CD14-positive monocyte (primary cell): ENCODE measurements around the gene CARD19. TPM values are rescaled to one million over a fixed set of nuclear protein-coding genes. Genes with fewer than 3 reads are reported as not detected.

Experiments
- DNase-seq, 3 donors: peaks; one replicate each; pipeline ENCODE4 v3.0.0-alpha.2; 2011 to 2022
- H2AFZ ChIP-seq: 2 replicates; pipeline ENCODE4 v1.6.0; 2012; ENCODE audit warnings: mild to moderate bottlenecking, low read depth, low read length, inconsistent platforms; ENCODE audit not compliant: insufficient read depth, poor library complexity, severe bottlenecking
- H3K27ac ChIP-seq, 2 donors: 1 replicate in 1 of 2; 2 replicates in 1 of 2; pipeline ENCODE4 v1.5.1; 2012 to 2013; ENCODE audit warnings: low read length in 2 of 2, control low read depth in 1 of 2, inconsistent platforms in 1 of 2, low read depth in 1 of 2, mild to moderate bottlenecking in 1 of 2
- H3K27me3 ChIP-seq, 2 donors: one replicate each; pipeline versions ENCODE4 v1.6.0 to v1.6.1; 2011 to 2013; ENCODE audit warnings: low read length in 2 of 2; ENCODE audit not compliant: control insufficient read depth in 2 of 2, insufficient read depth in 2 of 2
- H3K36me3 ChIP-seq, 2 donors: replicated peaks in 1 of 2; 1 replicate in 1 of 2; 2 replicates in 1 of 2; pipeline versions ENCODE4 v1.5.1 to v1.6.1; 2012 to 2013; ENCODE audit warnings: low read length in 2 of 2, control low read depth in 1 of 2, inconsistent platforms in 1 of 2, mild to moderate bottlenecking in 1 of 2; ENCODE audit not compliant: insufficient read depth in 2 of 2, control insufficient read depth in 1 of 2
- H3K4me1 ChIP-seq, 2 donors: 1 replicate in 1 of 2; 2 replicates in 1 of 2; pipeline versions ENCODE4 v1.5.1 to v1.6.1; 2012 to 2013; ENCODE audit warnings: low read length in 2 of 2, control low read depth in 1 of 2, inconsistent platforms in 1 of 2, mild to moderate bottlenecking in 1 of 2, moderate library complexity in 1 of 2; ENCODE audit not compliant: insufficient read depth in 2 of 2, control insufficient read depth in 1 of 2
- H3K4me2 ChIP-seq: replicated peaks from 2 replicates; pipeline ENCODE3; 2012; ENCODE audit warnings: low read length, moderate library complexity, mild to moderate bottlenecking; ENCODE audit not compliant: poor library complexity, severe bottlenecking; ENCODE audit errors: extremely low read depth
- H3K4me3 ChIP-seq, 3 experiments: fragments of 200-600 bp in 1 of 3; sonication (generic) in 1 of 3; replicated peaks in 1 of 3; 1 replicate in 2 of 3; 2 replicates in 1 of 3; pipeline ENCODE4 v1.5.1; 2011 to 2013; ENCODE audit warnings: low read length in 3 of 3, mild to moderate bottlenecking in 3 of 3, control low read depth in 2 of 3, low read depth in 2 of 3, inconsistent platforms in 1 of 3, moderate library complexity in 1 of 3
- H3K79me2 ChIP-seq: 2 replicates; pipeline ENCODE4 v1.6.0; 2012; ENCODE audit warnings: mild to moderate bottlenecking, control low read depth, inconsistent platforms, low read length, moderate library complexity; ENCODE audit not compliant: insufficient read depth
- H3K9ac ChIP-seq: 2 replicates; pipeline ENCODE4 v1.6.0; 2017; ENCODE audit warnings: low read length, mild to moderate bottlenecking; ENCODE audit not compliant: insufficient read depth, poor library complexity, severe bottlenecking
- H3K9me3 ChIP-seq, 2 donors: replicated peaks in 1 of 2; 1 replicate in 1 of 2; 2 replicates in 1 of 2; pipeline versions ENCODE4 v1.5.1 to v1.6.1; 2012 to 2013; ENCODE audit warnings: low read length in 2 of 2, control low read depth in 1 of 2; ENCODE audit not compliant: control insufficient read depth in 1 of 2, insufficient read depth in 1 of 2
- H4K20me1 ChIP-seq: 2 replicates; pipeline ENCODE4 v1.6.0; 2012; ENCODE audit warnings: mild to moderate bottlenecking, low read length, control low read depth, moderate library complexity; ENCODE audit not compliant: insufficient read depth
- H3K27ac Mint-ChIP-seq, 7 donors: one replicate each; pipeline ENCODE4 v1.8.0; 2020; ENCODE audit warnings: mild to moderate bottlenecking in 7 of 7, mixed read lengths in 7 of 7, moderate library complexity in 6 of 7, inconsistent platforms in 2 of 7
- H3K27me3 Mint-ChIP-seq, 3 donors: one replicate each; pipeline ENCODE4 v1.8.0; 2021 to 2022; ENCODE audit warnings: low read depth in 3 of 3, mild to moderate bottlenecking in 3 of 3, mixed read lengths in 3 of 3, moderate library complexity in 3 of 3, inconsistent platforms in 1 of 3
- H3K36me3 Mint-ChIP-seq, 2 donors: one replicate each; pipeline ENCODE4 v1.8.0; 2020; ENCODE audit warnings: mixed read lengths in 2 of 2, inconsistent platforms in 1 of 2, mild to moderate bottlenecking in 1 of 2
- H3K4me1 Mint-ChIP-seq: one replicate; pipeline ENCODE4 v1.8.0; 2020; ENCODE audit warnings: mild to moderate bottlenecking, mixed read lengths
- H3K4me3 Mint-ChIP-seq, 2 donors: one replicate each; pipeline ENCODE4 v1.8.0; 2020; ENCODE audit warnings: mild to moderate bottlenecking in 2 of 2, mixed read lengths in 2 of 2, moderate library complexity in 1 of 2
- H3K9me3 Mint-ChIP-seq, 7 donors: one replicate each; pipeline ENCODE4 v1.8.0; 2020 to 2022; ENCODE audit warnings: mixed read lengths in 7 of 7, mild to moderate bottlenecking in 6 of 7, moderate library complexity in 6 of 7, inconsistent platforms in 2 of 7
- WGBS: methylation state at CpG from one replicate; pipeline ENCODE4 v1.1.5; 2013; ENCODE audit warnings: missing lambda C conversion rate; ENCODE audit not compliant: insufficient coverage; 5-methylcytosine and 5-hydroxymethylcytosine counted together
- intact Hi-C, 2 donors: fragments of 100-400 bp; cut with micrococcal nuclease; formaldehyde crosslinking; loops; one replicate each; pipeline versions ENCODE4 v1.15.0 to v1.15.1; 2023
- polyA plus RNA-seq, 3 donors: library from polyadenylated mRNA; depleted of rRNA in 1 of 3; unstranded in 2 of 3; stranded (reverse) in 1 of 3; fragments of 300-500 nt in 2 of 3; fragments of >200 nt in 1 of 3; fragmentation: Illumina TruSeq in 2 of 3; gene quantifications; 1 replicate in 2 of 3; 2 replicates in 1 of 3; pipeline ENCODE4 v1.2.3, GENCODE V29; 2012 to 2021
- TF ChIP-seq, protein P1 (sequence below): fragments of 200-600 bp; IDR thresholded peaks from one replicate; pipeline ENCODE4 v1.8.0; 2022; ENCODE audit warnings: antibody characterized with exemption, mild to moderate bottlenecking

The CARD19 gene
- polyA plus RNA-seq, 3 donors = 130 to 506 (median 137) TPM

DNA sequence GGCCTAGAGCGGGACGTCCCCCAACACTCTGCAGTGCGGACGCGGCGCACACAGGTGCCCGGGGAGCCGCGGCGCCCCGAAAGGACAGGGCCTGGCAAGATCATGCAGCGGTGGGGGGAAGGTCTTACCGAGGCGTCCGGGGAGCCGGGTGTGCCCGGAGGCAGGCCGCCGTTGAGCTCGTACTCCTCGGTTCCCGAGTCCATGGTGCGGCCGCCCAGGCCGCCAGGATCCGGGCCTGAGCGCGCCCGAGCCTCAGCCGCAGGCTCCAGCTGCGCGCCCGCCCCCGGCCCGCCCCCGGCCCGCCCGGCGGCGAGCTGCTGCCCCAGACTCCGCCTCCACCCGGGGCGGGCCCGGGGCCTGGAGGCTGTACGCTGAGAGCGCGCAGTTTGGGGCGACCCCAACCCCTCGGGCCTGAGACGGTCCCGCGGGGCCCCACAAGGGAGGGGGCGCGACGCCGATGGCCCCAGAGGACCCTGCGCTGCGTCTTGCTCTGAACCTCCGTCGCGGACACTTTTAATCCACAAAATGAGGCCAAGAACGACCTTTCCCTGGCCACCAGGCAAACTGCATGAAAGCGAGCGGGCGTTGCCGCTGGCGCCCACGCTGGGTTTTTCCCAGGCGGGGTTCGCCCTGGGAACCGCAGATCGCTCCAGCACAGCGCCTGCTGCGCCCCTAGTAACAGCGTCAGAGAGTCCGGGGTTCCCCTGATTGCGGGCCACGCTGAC lies 38.2 kb downstream of the CARD19 start, which contains the start of gene NINJ1:
TSS of gene NINJ1 (minus strand) at position 237 of the 725 bp plus-strand sequence. CDS start at position 203, 34 bp downstream.
- H3K27me3 ChIP-seq = no peaks in the 10 kb centered on the region
- peak within 1 kb of the TSS; percentile 92 to 94 for H3K4me3 Mint-ChIP-seq
- peaks cover 64% of the 10 kb centered on the region in 2 donors for H3K4me1 ChIP-seq
- DNase-seq = peak; percentile 93 to 98 (median 94)
- peaks cover 71% of the 10 kb centered on the region for H3K4me1 Mint-ChIP-seq
- WGBS = under 1% methylated on average over 76 of the region's 78 CpGs
- peaks cover 47% of the 10 kb centered on the region for H4K20me1 ChIP-seq
- peak within 1 kb of the TSS; percentile 86 to 95 for H3K27ac ChIP-seq
- peak within 1 kb of the TSS; percentile 83 to 89 (median 88) for H3K4me3 ChIP-seq
- H3K4me2 ChIP-seq = peak within 1 kb of the TSS; percentile 92
- H3K9me3 ChIP-seq = peaks cover 0 to 6% of the 10 kb centered on the region in 2 donors
- H3K27me3 Mint-ChIP-seq = peaks cover 6 to 20% (median 12%) of the 10 kb centered on the region in 3 donors
- H3K27ac Mint-ChIP-seq = peak within 1 kb of the TSS; percentile 94 to 98 (median 96)
- H3K9me3 Mint-ChIP-seq = peaks cover 4 to 10% (median 6%) of the 10 kb centered on the region in 7 donors
- peaks cover 12 to 14% of the 10 kb centered on the region in 2 donors for H3K36me3 ChIP-seq
- H3K79me2 ChIP-seq = peaks cover 48% of the 10 kb centered on the region
- H3K9ac ChIP-seq = peak within 1 kb of the TSS; percentile 100
- intact Hi-C loops = loop anchor here in 1 of 2 donors (2.0 to 10.0 kb wide), 3 partner anchors 13 to 431 kb away; partner anchors contain the start of gene CARD19
- peaks cover 34 to 39% of the 10 kb centered on the region in 2 donors for H3K36me3 Mint-ChIP-seq
- H2AFZ ChIP-seq = no peak within 1 kb of the TSS
- TF ChIP-seq, protein P1, sequence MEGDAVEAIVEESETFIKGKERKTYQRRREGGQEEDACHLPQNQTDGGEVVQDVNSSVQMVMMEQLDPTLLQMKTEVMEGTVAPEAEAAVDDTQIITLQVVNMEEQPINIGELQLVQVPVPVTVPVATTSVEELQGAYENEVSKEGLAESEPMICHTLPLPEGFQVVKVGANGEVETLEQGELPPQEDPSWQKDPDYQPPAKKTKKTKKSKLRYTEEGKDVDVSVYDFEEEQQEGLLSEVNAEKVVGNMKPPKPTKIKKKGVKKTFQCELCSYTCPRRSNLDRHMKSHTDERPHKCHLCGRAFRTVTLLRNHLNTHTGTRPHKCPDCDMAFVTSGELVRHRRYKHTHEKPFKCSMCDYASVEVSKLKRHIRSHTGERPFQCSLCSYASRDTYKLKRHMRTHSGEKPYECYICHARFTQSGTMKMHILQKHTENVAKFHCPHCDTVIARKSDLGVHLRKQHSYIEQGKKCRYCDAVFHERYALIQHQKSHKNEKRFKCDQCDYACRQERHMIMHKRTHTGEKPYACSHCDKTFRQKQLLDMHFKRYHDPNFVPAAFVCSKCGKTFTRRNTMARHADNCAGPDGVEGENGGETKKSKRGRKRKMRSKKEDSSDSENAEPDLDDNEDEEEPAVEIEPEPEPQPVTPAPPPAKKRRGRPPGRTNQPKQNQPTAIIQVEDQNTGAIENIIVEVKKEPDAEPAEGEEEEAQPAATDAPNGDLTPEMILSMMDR = no peak

DNA sequence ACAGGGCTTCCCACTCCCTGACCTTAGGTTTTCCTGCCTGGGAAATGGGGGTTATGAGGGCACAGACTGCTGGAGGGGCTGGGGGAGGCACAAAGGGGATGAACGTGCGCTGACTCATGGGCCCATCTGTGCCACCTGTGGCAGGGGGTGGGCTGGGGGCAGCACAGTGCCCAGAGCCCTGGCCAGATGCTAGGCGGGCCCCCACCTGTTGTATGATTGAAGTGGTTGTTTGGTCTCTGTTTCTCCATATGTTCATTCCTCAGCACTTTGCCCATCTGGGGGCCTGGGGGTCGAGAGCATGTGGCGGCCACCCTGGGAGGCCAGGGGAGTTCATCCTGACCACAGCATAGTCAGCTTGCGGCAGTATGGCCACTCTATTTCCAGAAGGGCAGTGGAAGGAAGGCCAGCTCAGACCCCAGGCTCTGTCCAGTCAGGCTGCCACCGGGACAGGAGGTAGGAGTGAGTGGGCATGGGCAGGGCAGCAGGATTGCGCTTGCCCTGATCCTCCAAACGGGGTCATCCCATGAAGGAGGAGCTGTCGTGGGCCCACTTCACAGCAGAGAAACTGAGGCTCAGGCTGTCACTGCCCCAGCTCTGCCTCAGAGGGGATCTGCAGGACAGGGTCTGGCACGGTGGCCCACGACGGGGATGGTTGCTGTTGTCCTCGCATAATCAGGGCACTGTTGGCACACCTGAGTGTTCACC lies 38.9 kb downstream of the CARD19 start:
- Histone ChIP-seq H3K27me3 (no peaks in the 10 kb centered on the region), H4K20me1 (peaks cover 40% of the 10 kb centered on the region), H3K4me1 (peaks cover 57% of the 10 kb centered on the region in 2 donors), H3K9ac (peak overlapping the region; percentile 100), H3K36me3 (peaks cover 9 to 11% of the 10 kb centered on the region in 2 donors), H3K4me2 (peak overlapping the region; percentile 92), H3K4me3 (peak overlapping the region in 2 of 3 experiments; percentile 83 to 89), H3K9me3 (peaks cover 0 to 6% of the 10 kb centered on the region in 2 donors), H3K79me2 (peaks cover 41% of the 10 kb centered on the region), H2AFZ (no peak overlapping the region), H3K27ac (peak overlapping the region; percentile 86 to 95)
- peaks cover 64% of the 10 kb centered on the region for H3K4me1 Mint-ChIP-seq
- H3K36me3 Mint-ChIP-seq = peaks cover 34 to 37% of the 10 kb centered on the region in 2 donors
- WGBS = 83% methylated on average over 13 of the region's 14 CpGs
- peak in 1 of 3 donors; percentile 42 for DNase-seq
- intact Hi-C loops = loop anchor here (2.0 to 10.0 kb wide), 3 partner anchors 14 to 430 kb away; partner anchors contain the start of gene CARD19 (in 2 of the 2)
- peaks cover 4 to 11% (median 7%) of the 10 kb centered on the region in 7 donors for H3K9me3 Mint-ChIP-seq
- peak overlapping the region; percentile 79 to 81 for H3K4me3 Mint-ChIP-seq
- H3K27me3 Mint-ChIP-seq = peaks cover 6 to 20% (median 12%) of the 10 kb centered on the region in 3 donors
- H3K27ac Mint-ChIP-seq = peak overlapping the region; percentile 94 to 98 (median 96)
- TF ChIP-seq, protein P1 = no peak
